Panc1 (cell line): ENCODE measurements around the gene ALDH3A1.

Source experiments
- CTCF ChIP-seq: fragments of 450-650 bp; IDR thresholded peaks from 2 replicates; pipeline ENCODE4 v1.5.1; 2017; ENCODE audit warnings: mild to moderate bottlenecking
- POLR2AphosphoS5 ChIP-seq: IDR thresholded peaks from 2 replicates; pipeline ENCODE4 v1.6.1; 2012; ENCODE audit warnings: mild to moderate bottlenecking, low read depth, low read length, moderate library complexity
- REST ChIP-seq, 2 experiments: IDR thresholded peaks; 2 replicates each; pipeline ENCODE4 v1.6.1; 2011 to 2012; ENCODE audit warnings: low read depth in 2 of 2, control low read depth in 1 of 2, low read length in 1 of 2, mild to moderate bottlenecking in 1 of 2, moderate library complexity in 1 of 2; ENCODE audit not compliant: insufficient read depth in 1 of 2
- TCF7L2 ChIP-seq: IDR thresholded peaks from 2 replicates; pipeline ENCODE4 v1.6.1; 2011; ENCODE audit warnings: mild to moderate bottlenecking, low read depth, low read length, inconsistent platforms

- TF ChIP-seq CTCF, result no peak
- no peak for TF ChIP-seq POLR2AphosphoS5
- TF ChIP-seq TCF7L2, result no peak
- TF ChIP-seq REST (IDR thresholded peaks at IDR 0.05; ENCODE audit: insufficient read depth in 1 of 2, low read depth in 2 of 2, low read length in 1 of 2), result no peak
Observed at GRCh38 chr17:19744492-19744891, 3.6 kb downstream of the ALDH3A1 start.
